DMS 273 treated with DMSO at 0.1 percent for 48 hours (cell line): ENCODE results near the gene RICTOR.

Source experiments
- DNase-seq: peaks from one replicate; lab custom pipeline; 2025; lab: John Stamatoyannopoulos, UW

Gene RICTOR

GRCh38 chr5:38938973-38939372 lies 135.2 kb downstream of the RICTOR start:
- DNase-seq, result no peak

- no peak for DNase-seq
These were observed 135.8 kb downstream of the RICTOR start for GRCh38 chr5:38938424-38938823.

GRCh38 chr5:38936269-38936668 lies 137.9 kb downstream of the RICTOR start:
- no peak for DNase-seq

- no peak for DNase-seq
These were observed 138.8 kb downstream of the RICTOR start for GRCh38 chr5:38935437-38935836.

GRCh38 chr5:38932854-38933408 lies 141.3 kb downstream of the RICTOR start:
- no peak for DNase-seq

GRCh38 chr5:38931731-38932130 lies 142.5 kb downstream of the RICTOR start:
- no peak for DNase-seq

- no peak for DNase-seq
These were observed 144.4 kb downstream of the RICTOR start for GRCh38 chr5:38929838-38930237.

GRCh38 chr5:38927470-38927869 lies 146.7 kb downstream of the RICTOR start:
- no peak for DNase-seq

- DNase-seq, result no peak
These were observed 148.1 kb downstream of the RICTOR start for GRCh38 chr5:38926121-38926520.

GRCh38 chr5:38925154-38925925 lies 148.9 kb downstream of the RICTOR start:
- DNase-seq, result no peak

- DNase-seq, result no peak
These were observed 150.3 kb downstream of the RICTOR start for GRCh38 chr5:38923661-38924451.

- DNase-seq, result no peak
These were observed 152.0 kb downstream of the RICTOR start for GRCh38 chr5:38922199-38922598.

- no peak for DNase-seq
These were observed 153.0 kb downstream of the RICTOR start for GRCh38 chr5:38921174-38921573.

GRCh38 chr5:38916802-38917201 lies 157.4 kb downstream of the RICTOR start:
- DNase-seq, result no peak

GRCh38 chr5:38913714-38914113 lies 160.5 kb downstream of the RICTOR start:
- DNase-seq, result no peak

GRCh38 chr5:38911933-38912332 lies 162.3 kb downstream of the RICTOR start:
- no peak for DNase-seq

GRCh38 chr5:38906503-38906902 lies 167.7 kb downstream of the RICTOR start:
- DNase-seq, result no peak

GRCh38 chr5:38905516-38905915 lies 168.7 kb downstream of the RICTOR start:
- DNase-seq, result no peak

GRCh38 chr5:38899936-38900335 lies 174.3 kb downstream of the RICTOR start:
- no peak for DNase-seq

GRCh38 chr5:38896760-38897159 lies 177.4 kb downstream of the RICTOR start:
- DNase-seq, result no peak

- DNase-seq, result no peak
These were observed 181.8 kb downstream of the RICTOR start for GRCh38 chr5:38892363-38892762.

GRCh38 chr5:38891563-38891962 lies 182.6 kb downstream of the RICTOR start:
- DNase-seq, result no peak

GRCh38 chr5:38889424-38889823 lies 184.8 kb downstream of the RICTOR start:
- no peak for DNase-seq
